Measurements from ENCODE around the gene PDE8B.

The PDE8B gene

GRCh38 chr5:77309140-77309539, 98.7 kb downstream of the PDE8B start:
- ATAC-seq: no peak
- no peak for TF ChIP-seq ZNF8 (CRISPR knock-in tag; IDR thresholded peaks at IDR 0.05)
- TF ChIP-seq TSHZ2 (CRISPR knock-in tag; IDR thresholded peaks at IDR 0.05): no peak
- no peak for TF ChIP-seq ISL1 (CRISPR knock-in tag; IDR thresholded peaks at IDR 0.05)
- TF ChIP-seq POU6F1 (CRISPR knock-in tag; IDR thresholded peaks at IDR 0.05; ENCODE audit: borderline replicate concordance, low read depth): no peak
- no peak for TF ChIP-seq CSDC2 (CRISPR knock-in tag; IDR thresholded peaks at IDR 0.05)
- no peak for TF ChIP-seq PATZ1 (CRISPR knock-in tag; IDR thresholded peaks at IDR 0.05; ENCODE audit: borderline replicate concordance)
- TF ChIP-seq PPARA (CRISPR knock-in tag; IDR thresholded peaks at IDR 0.05; ENCODE audit: borderline replicate concordance): no peak
- no peak for TF ChIP-seq ARNTL (CRISPR knock-in tag; IDR thresholded peaks at IDR 0.05; ENCODE audit: borderline replicate concordance, low read depth)
- TF ChIP-seq ZNF565 (CRISPR knock-in tag; conservative IDR thresholded peaks at IDR 0.05; ENCODE audit: low read depth): no peak
- TF ChIP-seq ZFP3 (CRISPR knock-in tag; IDR thresholded peaks at IDR 0.05): no peak

- no peak for TF ChIP-seq ZC3H10 (CRISPR knock-in tag; IDR thresholded peaks at IDR 0.05)
- TF ChIP-seq ARNTL (CRISPR knock-in tag; IDR thresholded peaks at IDR 0.05; ENCODE audit: borderline replicate concordance, low read depth): no peak
- TF ChIP-seq OSR1 (CRISPR knock-in tag; IDR thresholded peaks at IDR 0.05): no peak
- no peak for TF ChIP-seq TOX (CRISPR knock-in tag; IDR thresholded peaks at IDR 0.05; ENCODE audit: borderline replicate concordance)
- no peak for TF ChIP-seq ESRRG (CRISPR knock-in tag; IDR thresholded peaks at IDR 0.05)
- TF ChIP-seq CSRNP3 (CRISPR knock-in tag; IDR thresholded peaks at IDR 0.05): no peak
- TF ChIP-seq ZFP30 (CRISPR knock-in tag; IDR thresholded peaks at IDR 0.05): no peak
- TF ChIP-seq TSHZ2 (CRISPR knock-in tag; IDR thresholded peaks at IDR 0.05): no peak
- TF ChIP-seq ZNF70 (CRISPR knock-in tag; IDR thresholded peaks at IDR 0.05): no peak
- TF ChIP-seq GLIS3 (CRISPR knock-in tag; IDR thresholded peaks at IDR 0.05): no peak
- TF ChIP-seq ISL1 (CRISPR knock-in tag; IDR thresholded peaks at IDR 0.05): no peak
- TF ChIP-seq TCF4 (CRISPR knock-in tag; IDR thresholded peaks at IDR 0.05; ENCODE audit: borderline replicate concordance): no peak
- no peak for TF ChIP-seq CREB5 (CRISPR knock-in tag; IDR thresholded peaks at IDR 0.05; ENCODE audit: low read depth)
- TF ChIP-seq PATZ1 (CRISPR knock-in tag; IDR thresholded peaks at IDR 0.05; ENCODE audit: borderline replicate concordance): no peak
- no peak for TF ChIP-seq ZFP3 (CRISPR knock-in tag; IDR thresholded peaks at IDR 0.05)
- no peak for ATAC-seq
Measured at GRCh38 chr5:77310494-77311213, 100.2 kb downstream of the PDE8B start.
